ENCODE data around the gene LIPA. TPM values are rescaled to one million over a fixed set of nuclear protein-coding genes. Genes with fewer than 3 reads are reported as not detected.

Gene LIPA
- total and polyA plus RNA-seq, 2 of the 4 experiments (the other 2 are of a cell fraction) = 23.1 to 31.9 TPM

DNA sequence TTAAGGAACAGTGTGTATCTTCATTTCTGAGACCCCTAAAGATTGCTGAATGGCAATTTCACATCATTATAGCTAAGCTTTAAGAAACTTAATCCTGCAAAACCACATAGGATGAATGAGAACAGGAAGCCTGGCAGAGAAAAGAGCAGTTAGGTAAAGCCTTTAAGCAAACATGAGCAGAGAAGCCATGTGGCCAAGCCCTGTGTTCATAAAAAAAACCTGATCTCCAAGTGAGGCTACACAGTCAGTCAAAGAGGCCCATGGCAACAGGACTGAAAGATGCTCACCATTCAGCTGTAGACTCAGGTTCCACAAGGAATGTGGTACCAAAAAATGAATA is 9.3 kb downstream of the LIPA start:
- intact Hi-C loops (cut with micrococcal nuclease) = no loop called here
- Histone ChIP-seq H4K8ac (ENCODE audit: low read depth in 2 of 2, low read length in 2 of 2) (no peak overlapping the region), H4K20me1 (ENCODE audit: insufficient read depth, low read length) (no peaks in the 10 kb centered on the region), H4K91ac (ENCODE audit: insufficient read depth, low read depth, low read length) (no peak overlapping the region), H2BK120ac (ENCODE audit: low read depth, low read length) (no peak overlapping the region), H3K4me1 (ENCODE audit: control insufficient read depth, insufficient read depth, low read length) (peaks cover 6% of the 10 kb centered on the region; the same call in 1 of the 2 replicates), H3K9me3 (ENCODE audit: control insufficient read depth, insufficient read depth, low read length) (no peaks in the 10 kb centered on the region), H2BK15ac (ENCODE audit: low read depth, low read length) (no peak overlapping the region), H4K5ac (ENCODE audit: low read depth, low read length) (no peak overlapping the region), H3K79me1 (ENCODE audit: low read depth in 1 of 2, low read length in 2 of 2) (no peaks in the 10 kb centered on the region), H3K23ac (ENCODE audit: low read depth, low read length) (no peak overlapping the region), H2BK5ac (ENCODE audit: low read depth, low read length, poor library complexity, severe bottlenecking) (no peak overlapping the region), H3K56ac (ENCODE audit: extremely low read depth, insufficient read depth, low read length) (no peak overlapping the region), H2AK5ac (ENCODE audit: low read depth, low read length) (no peak overlapping the region), H2AFZ (replicated peaks; ENCODE audit: low read length, poor library complexity) (no peak overlapping the region), H2BK20ac (ENCODE audit: low read depth, low read length) (no peak overlapping the region), H3K14ac (replicated peaks; ENCODE audit: low read depth, low read length) (no peak overlapping the region), H3K4ac (ENCODE audit: low read depth, low read length) (no peak overlapping the region), H3K27ac (ENCODE audit: insufficient read depth, low read length) (no peak overlapping the region), H2AK9ac (replicated peaks; ENCODE audit: low read depth, low read length, poor library complexity) (no peak overlapping the region), H3K36me3 (ENCODE audit: control insufficient read depth, insufficient read depth, low read length) (no peaks in the 10 kb centered on the region), H3K18ac (ENCODE audit: low read depth, low read length) (no peak overlapping the region), H3K9ac (ENCODE audit: low read depth, low read length) (no peak overlapping the region), H3K4me2 (ENCODE audit: low read depth, low read length) (no peak overlapping the region), H3K9me1 (ENCODE audit: insufficient read depth, low read length) (peaks cover 5% of the 10 kb centered on the region), H3K27me3 (ENCODE audit: control insufficient read depth, insufficient read depth, low read length) (no peaks in the 10 kb centered on the region), H3K4me3 (ENCODE audit: insufficient read depth, low read depth, low read length) (no peak overlapping the region)
- DNase-seq (no peak), ATAC-seq (ENCODE audit: low read depth) (no peak)
- TF ChIP-seq POLR2A (IDR thresholded peaks at IDR 0.05; ENCODE audit: low read depth, low read length) = no peak
- TF ChIP-seq MAZ (IDR thresholded peaks at IDR 0.05; ENCODE audit: borderline replicate concordance, low read depth, low read length) = no peak
- no peak for TF ChIP-seq ELK1 (IDR thresholded peaks at IDR 0.05; ENCODE audit: borderline replicate concordance, low read depth, low read length)
- TF ChIP-seq RAD21 (IDR thresholded peaks at IDR 0.05; ENCODE audit: low read length) = no peak
- no peak for TF ChIP-seq CEBPB (IDR thresholded peaks at IDR 0.05; ENCODE audit: low read depth, low read length)
- TF ChIP-seq RCOR1 (IDR thresholded peaks at IDR 0.05; ENCODE audit: insufficient replicate concordance, low read length) = no peak
- no peak for TF ChIP-seq SMC3 (IDR thresholded peaks at IDR 0.05; ENCODE audit: low read depth, low read length)
- in situ Hi-C loops (cut with MboI; ENCODE audit: low sequenced_read_pairs) = no loop called here
- dilution Hi-C loops (cut with HindIII; ENCODE audit: low sequenced_read_pairs, unreplicated experiment) = no loop called here
- CTCF ChIA-PET = no interaction called here
- no TSS peak for BruUV-seq (replicated peaks)
- POLR2A ChIA-PET (ENCODE audit: unreplicated experiment) = no interaction called here

Measured in IMR-90 (cell line).